Left lung (tissue), 10 donors: ENCODE data around the gene STK25. TPM values are rescaled to one million over a fixed set of nuclear protein-coding genes. Genes with fewer than 3 reads are reported as not detected.
"Not testable (repeated sequence)": the region's sequence is repeated elsewhere in the genome, so short reads cannot be mapped to it uniquely, and the experiment has no call there.

Source experiments
- ATAC-seq: fragments of 200-7000 bp; cut with Tn5 transposase; one replicate; pipeline ENCODE4 v1.9.1; 2020; ENCODE audit warnings: moderate library complexity
- DNase-seq, 4 donors: peaks; one replicate each; pipeline ENCODE4 v3.0.0-alpha.2; 2013 to 2020
- H3K27ac ChIP-seq, 2 donors: fragments of 200-600 bp; sonication (generic) in 1 of 2; one replicate each; pipeline versions ENCODE4 v1.5.0 to v1.8.0; 2020 to 2021
- H3K27me3 ChIP-seq, 2 donors: fragments of 200-600 bp; sonication (generic) in 1 of 2; one replicate each; pipeline versions ENCODE4 v1.5.0 to v1.8.0; 2020 to 2021
- H3K36me3 ChIP-seq, 2 donors: fragments of 200-600 bp; sonication (generic) in 1 of 2; one replicate each; pipeline versions ENCODE4 v1.5.0 to v1.8.0; 2020 to 2021
- H3K4me1 ChIP-seq, 2 donors: fragments of 200-600 bp; one replicate each; pipeline ENCODE4 v1.8.0; 2021
- H3K4me3 ChIP-seq, 2 donors: fragments of 200-600 bp; sonication (generic) in 1 of 2; one replicate each; pipeline versions ENCODE4 v1.5.0 to v1.8.0; 2020 to 2021; ENCODE audit warnings: mild to moderate bottlenecking in 1 of 2
- H3K9me3 ChIP-seq, 2 donors: fragments of 200-600 bp; sonication (generic) in 1 of 2; one replicate each; pipeline versions ENCODE4 v1.5.0 to v1.8.0; 2020 to 2021
- CTCF ChIP-seq, 2 donors: fragments of 200-600 bp; sonication (generic) in 1 of 2; IDR thresholded peaks; one replicate each; pipeline versions ENCODE4 v1.5.0 to v1.8.0; 2021; ENCODE audit warnings: antibody characterized with exemption in 2 of 2
- intact Hi-C, 2 donors: fragments of 100-400 bp; cut with DNase I; formaldehyde crosslinking; loops; one replicate each; pipeline versions ENCODE4 v1.11.2 to v1.14.2; 2022
- polyA plus RNA-seq, 6 donors: library from polyadenylated mRNA; unstranded; fragments of 120-200 nt; gene quantifications; one replicate each; pipeline ENCODE4 v1.2.1, GENCODE V29; 2013; ENCODE audit not compliant: insufficient read length in 6 of 6
- total RNA-seq, 2 donors: library from RNA; stranded (reverse); fragmentation: NEBNext Ultra II Directional; extraction: Animal tissue kit (Norgen Biotek cat#: 25700); gene quantifications; one replicate each; pipeline ENCODE4 v1.2.1, GENCODE V29; 2021
- donor health status: DM: no; HTN: yes; CAD: no.
- donor health status: DM: no; HTN: no; CAD: no.

Gene STK25
- total and polyA plus RNA-seq, 8 donors, result 125 to 237 (median 193) TPM

DNA sequence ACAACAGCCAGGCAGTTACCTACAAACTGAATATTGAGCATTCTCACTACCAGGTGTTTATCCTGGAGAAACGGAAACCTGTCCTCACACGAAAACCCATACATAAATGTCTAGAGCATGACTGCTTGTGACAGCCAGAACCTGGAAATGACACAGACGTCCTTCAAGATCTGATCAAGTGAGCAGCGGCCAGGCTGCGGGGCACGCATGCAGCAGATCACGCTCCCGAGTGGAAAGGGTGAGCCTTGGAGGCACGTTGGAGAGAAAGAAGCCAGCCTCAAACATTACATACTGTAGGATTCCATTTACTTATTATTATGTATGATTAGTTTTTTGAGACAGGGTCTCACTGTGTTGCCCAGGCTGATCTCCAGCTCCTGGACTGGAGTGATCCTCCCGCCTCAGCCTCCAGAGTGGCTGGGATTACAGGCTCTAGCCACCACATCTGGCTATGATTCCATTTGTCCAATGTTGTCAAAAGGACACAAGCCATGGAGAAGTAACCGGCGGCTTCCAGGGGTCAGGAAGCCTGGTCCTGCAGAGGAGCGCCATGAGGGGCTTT lies 22.9 kb upstream of the STK25 start:
- intact Hi-C loops, result no loop called here

DNA sequence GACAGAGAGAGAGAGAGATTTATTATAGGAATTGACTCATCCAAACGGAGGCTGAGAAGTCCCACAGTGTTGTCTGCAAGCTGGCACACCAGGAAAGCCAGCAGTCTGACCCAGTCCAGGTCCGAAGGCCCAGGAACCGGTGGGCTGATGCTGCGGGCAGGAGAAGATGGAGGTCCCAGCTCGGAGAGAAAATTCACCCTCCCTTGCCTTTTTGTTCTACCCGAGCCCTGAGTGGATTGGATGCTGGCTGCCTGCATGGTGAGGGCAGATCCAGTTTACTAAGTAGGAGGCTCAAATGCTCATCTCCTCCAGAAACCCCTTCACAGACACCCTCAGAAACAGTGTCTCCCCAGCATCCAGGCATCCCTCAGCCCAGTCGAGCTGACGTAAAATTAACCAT lies 22.2 kb upstream of the STK25 start:
- no peak for TF ChIP-seq CTCF (IDR thresholded peaks at IDR 0.05)

More for the DNA sequence above, 22.9 kb upstream of the STK25 start:
- peaks cover 0 to 3% of the 10 kb centered on the region in 2 donors for H3K9me3 ChIP-seq
- H3K27me3 ChIP-seq, result no peaks in the 10 kb centered on the region
- ATAC-seq (no peak), DNase-seq (no peak)
- H3K27ac ChIP-seq, result no peak overlapping the region
- no peak overlapping the region for H3K4me3 ChIP-seq
- H3K4me1 ChIP-seq, result no peaks in the 10 kb centered on the region
- H3K36me3 ChIP-seq, result no peaks in the 10 kb centered on the region
- TF ChIP-seq CTCF (IDR thresholded peaks at IDR 0.05), result no peak

GRCh38 chr2:241525818-241526780 lies 17.7 kb upstream of the STK25 start:
- H3K27me3 ChIP-seq, H3K4me1 ChIP-seq, H3K4me3 ChIP-seq, DNase-seq, ATAC-seq, intact Hi-C loops, H3K36me3 ChIP-seq, H3K27ac ChIP-seq: not testable (repeated sequence)
- peaks cover 0 to 12% of the 10 kb centered on the region in 2 donors for H3K9me3 ChIP-seq

More for the DNA sequence above, 22.2 kb upstream of the STK25 start:
- Histone ChIP-seq H3K27ac (no peak overlapping the region), H3K27me3 (no peaks in the 10 kb centered on the region), H3K4me3 (no peak overlapping the region), H3K9me3 (peaks cover 0 to 7% of the 10 kb centered on the region in 2 donors), H3K36me3 (no peaks in the 10 kb centered on the region), H3K4me1 (no peaks in the 10 kb centered on the region)
- intact Hi-C loops, result no loop called here
- no peak for DNase-seq
- no peak for ATAC-seq

DNA sequence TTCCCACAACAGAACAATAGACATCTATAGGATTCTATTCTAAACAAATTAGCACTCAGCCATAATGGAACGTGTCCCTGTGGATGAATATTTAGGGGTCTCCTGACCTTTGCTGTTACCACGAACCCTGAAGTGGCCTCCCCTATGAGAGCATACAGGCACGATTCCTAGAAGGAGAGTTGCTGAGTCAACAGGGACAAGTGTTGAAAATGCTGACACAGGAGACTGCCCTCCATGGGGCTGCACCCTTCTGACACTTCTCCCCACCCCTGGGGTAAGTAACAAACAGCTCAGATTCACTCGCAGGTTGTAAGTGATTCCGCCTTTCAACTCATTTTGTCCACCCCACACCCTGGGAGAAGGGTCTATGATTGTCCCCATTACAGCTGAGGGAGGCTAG lies 14.1 kb upstream of the STK25 start:
- Histone ChIP-seq H3K27me3 (peaks cover 0 to 10% of the 10 kb centered on the region in 2 donors), H3K36me3 (no peaks in the 10 kb centered on the region), H3K4me3 (no peak overlapping the region), H3K4me1 (no peaks in the 10 kb centered on the region), H3K27ac (no peak overlapping the region), H3K9me3 (peaks cover 0 to 12% of the 10 kb centered on the region in 2 donors)
- no peak for ATAC-seq
- TF ChIP-seq CTCF (IDR thresholded peaks at IDR 0.05), result no peak
- intact Hi-C loops, result no loop called here
- DNase-seq, result no peak

DNA sequence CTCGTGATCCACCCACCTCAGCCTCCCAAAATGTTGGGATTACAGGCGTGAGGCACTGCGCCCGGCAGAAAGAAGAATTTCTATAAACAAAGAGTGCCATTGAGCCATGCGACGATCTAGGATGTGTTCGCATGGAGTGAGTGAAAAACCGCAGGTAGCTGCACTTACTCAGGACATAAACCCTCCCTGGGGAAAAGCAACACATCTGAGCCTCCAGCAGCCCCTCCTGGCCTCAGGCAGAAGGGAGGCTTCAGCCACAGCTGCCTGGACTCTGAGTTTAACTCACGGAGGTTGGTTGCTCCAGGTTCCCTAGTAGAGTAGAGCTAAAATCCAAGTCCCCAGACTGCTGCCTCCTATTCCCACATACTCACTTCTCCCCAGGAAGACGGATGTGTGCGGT lies 11.3 kb upstream of the STK25 start:
- no peaks in the 10 kb centered on the region for H3K4me1 ChIP-seq
- no peak for TF ChIP-seq CTCF (IDR thresholded peaks at IDR 0.05)
- no peaks in the 10 kb centered on the region for H3K9me3 ChIP-seq
- H3K27me3 ChIP-seq, result peaks cover 0 to 10% of the 10 kb centered on the region in 2 donors
- ATAC-seq, result no peak
- no peak overlapping the region for H3K4me3 ChIP-seq
- no peaks in the 10 kb centered on the region for H3K36me3 ChIP-seq
- no peak for DNase-seq
- H3K27ac ChIP-seq, result no peak overlapping the region
- intact Hi-C loops, result no loop called here
